HFFc6 (cell line): Measurements from ENCODE around the gene ADAMTS9. TPM values are rescaled to one million over a fixed set of nuclear protein-coding genes. Genes with fewer than 3 reads are reported as not detected.

Source experiments
- DNase-seq: peaks from one replicate; pipeline ENCODE4 v3.0.0-alpha.2; 2018
- H3K27ac Mint-ChIP-seq: 2 replicates; pipeline ENCODE4 v1.8.0; 2020; ENCODE audit warnings: mild to moderate bottlenecking, mixed read lengths
- H3K27me3 Mint-ChIP-seq: 2 replicates; pipeline ENCODE4 v1.8.0; 2021; ENCODE audit warnings: mild to moderate bottlenecking, moderate library complexity, mixed read lengths; ENCODE audit not compliant: insufficient read depth
- H3K36me3 Mint-ChIP-seq: 2 replicates; pipeline ENCODE4 v1.8.0; 2021; ENCODE audit warnings: low read depth, mixed read lengths
- H3K4me1 Mint-ChIP-seq: 2 replicates; pipeline ENCODE4 v1.8.0; 2020; ENCODE audit warnings: low read depth, mixed read lengths
- H3K4me3 Mint-ChIP-seq: 2 replicates; pipeline ENCODE4 v1.8.0; 2020; ENCODE audit warnings: mild to moderate bottlenecking, moderate library complexity, mixed read lengths
- H3K9me3 Mint-ChIP-seq: 2 replicates; pipeline ENCODE4 v1.8.0; 2020; ENCODE audit warnings: mild to moderate bottlenecking, mixed read lengths
- CTCF ChIP-seq: fragments of 200-600 bp; sonication (generic); IDR thresholded peaks from 2 replicates; pipeline ENCODE4 v1.5.0; 2021; ENCODE audit warnings: antibody characterized with exemption, mild to moderate bottlenecking
- total RNA-seq, 6 experiments: library from RNA; stranded (reverse); fragmentation: NEBNext Ultra II Directional; extraction: Animal tissue kit (Norgen Biotek cat#: 25700); gene quantifications; 2 replicates in 1 of 6; 3 replicates in 5 of 6; pipeline ENCODE4 v1.2.3, GENCODE V29; 2021

ADAMTS9 gene
- total RNA-seq, 6 experiments from 2014 or later = 0.07 to 0.14 (median 0.12) TPM; not detected in 1

DNA sequence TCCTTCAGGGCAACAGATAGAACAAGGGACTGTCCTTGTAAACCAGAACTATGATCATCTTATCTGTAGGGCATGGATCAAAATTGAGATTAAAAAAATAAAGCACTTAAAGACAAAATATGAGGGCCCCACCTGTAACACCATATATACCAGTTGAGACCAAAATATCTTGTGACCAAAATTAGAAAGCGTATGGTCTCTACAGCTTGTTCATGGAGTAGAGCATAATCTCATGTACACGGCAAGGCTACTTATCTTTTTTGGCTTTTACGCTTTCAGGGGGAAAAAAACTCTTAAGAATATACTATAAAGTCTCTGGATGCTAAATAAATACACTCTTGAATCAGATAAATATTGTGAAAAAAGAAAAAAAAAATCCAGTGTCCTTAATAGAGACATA is 49.3 kb downstream of the ADAMTS9 start:
- DNase-seq = no peak
- H3K4me3 Mint-ChIP-seq = no peak overlapping the region
- no peak overlapping the region for H3K27ac Mint-ChIP-seq
- no peak for TF ChIP-seq CTCF
- H3K27me3 Mint-ChIP-seq = peaks cover 6% of the 10 kb centered on the region
- H3K4me1 Mint-ChIP-seq = no peaks in the 10 kb centered on the region; the same call in 1 of the 2 replicates
- H3K9me3 Mint-ChIP-seq = no peaks in the 10 kb centered on the region
- H3K36me3 Mint-ChIP-seq = no peaks in the 10 kb centered on the region

- peaks cover 3% of the 10 kb centered on the region for H3K27me3 Mint-ChIP-seq
- H3K4me3 Mint-ChIP-seq = no peak overlapping the region
- no peaks in the 10 kb centered on the region for H3K9me3 Mint-ChIP-seq
- no peak overlapping the region for H3K27ac Mint-ChIP-seq
- DNase-seq = no peak
- H3K4me1 Mint-ChIP-seq = no peaks in the 10 kb centered on the region
- H3K36me3 Mint-ChIP-seq = no peaks in the 10 kb centered on the region
- TF ChIP-seq CTCF = no peak
These were observed 53.4 kb downstream of the ADAMTS9 start for GRCh38 chr3:64634417-64634816.

- H3K4me1 Mint-ChIP-seq = no peaks in the 10 kb centered on the region
- DNase-seq = no peak
- no peak overlapping the region for H3K27ac Mint-ChIP-seq
- no peaks in the 10 kb centered on the region for H3K36me3 Mint-ChIP-seq
- TF ChIP-seq CTCF = no peak
- peaks cover 3% of the 10 kb centered on the region for H3K27me3 Mint-ChIP-seq
- H3K4me3 Mint-ChIP-seq = no peak overlapping the region
- no peaks in the 10 kb centered on the region for H3K9me3 Mint-ChIP-seq
These were observed 55.8 kb downstream of the ADAMTS9 start for GRCh38 chr3:64631951-64632350.

DNA sequence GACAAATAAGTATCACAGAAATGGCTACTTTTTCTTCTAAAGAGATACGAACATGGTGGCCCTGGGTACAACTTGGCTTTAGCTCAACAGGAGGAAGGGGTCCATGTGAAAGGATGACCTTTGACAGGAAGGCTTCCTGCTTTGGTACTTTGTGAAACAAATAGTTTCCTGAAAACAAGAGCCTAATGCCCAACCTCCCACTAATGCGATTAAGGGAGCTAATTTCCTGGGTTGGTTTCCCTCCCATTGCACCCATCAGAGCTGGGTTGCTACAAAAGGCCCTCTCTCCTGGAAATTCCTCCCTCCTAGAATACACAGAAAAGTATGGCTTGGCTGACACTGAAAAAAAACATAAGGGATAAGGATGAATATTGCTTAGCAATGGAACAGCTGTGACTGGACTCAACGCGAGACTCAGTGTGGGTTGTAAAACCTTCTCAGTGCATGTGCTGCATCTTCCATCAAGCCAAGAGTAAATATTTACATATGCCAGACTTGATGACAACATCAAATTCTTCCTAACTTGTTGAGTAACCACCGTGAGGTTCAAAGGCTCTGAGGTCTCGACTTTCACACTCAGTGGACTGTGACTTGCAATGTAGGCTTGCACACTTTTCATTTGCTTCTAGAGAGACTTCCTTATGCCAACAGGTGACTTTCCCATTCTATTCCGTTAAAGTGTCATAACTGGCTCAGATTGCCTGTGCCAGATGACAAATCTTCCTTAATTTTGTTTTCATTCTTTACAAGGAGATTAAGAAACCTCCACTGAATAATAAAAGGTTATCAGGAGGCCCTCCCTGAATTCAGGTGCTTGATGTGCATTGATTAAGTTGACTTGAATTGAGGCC is 60.1 kb downstream of the ADAMTS9 start:
- no peaks in the 10 kb centered on the region for H3K36me3 Mint-ChIP-seq
- H3K9me3 Mint-ChIP-seq = no peaks in the 10 kb centered on the region
- H3K27ac Mint-ChIP-seq = no peak overlapping the region
- H3K4me1 Mint-ChIP-seq = no peaks in the 10 kb centered on the region
- no peak for DNase-seq
- no peaks in the 10 kb centered on the region for H3K27me3 Mint-ChIP-seq
- H3K4me3 Mint-ChIP-seq = no peak overlapping the region
- TF ChIP-seq CTCF = no peak

DNA sequence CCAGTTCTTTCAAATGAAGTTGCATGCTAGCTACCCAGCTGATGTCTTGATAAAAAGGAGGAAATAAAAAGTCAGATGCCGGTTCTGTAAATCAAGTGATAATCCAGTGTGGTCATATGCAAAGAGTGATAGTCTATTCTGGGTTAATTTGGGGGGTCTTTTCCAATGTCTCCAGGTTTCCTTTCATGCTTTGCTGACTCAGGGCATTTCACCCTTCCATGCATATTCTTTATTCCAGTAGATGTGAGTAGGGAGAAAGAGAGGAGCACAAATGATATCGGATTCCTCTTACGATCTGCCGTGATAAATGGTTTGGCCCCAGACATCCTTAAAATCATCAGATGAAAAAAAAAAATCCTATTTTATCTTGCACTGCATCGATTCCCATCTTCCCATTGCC is 60.8 kb downstream of the ADAMTS9 start:
- no peaks in the 10 kb centered on the region for H3K36me3 Mint-ChIP-seq
- no peak for TF ChIP-seq CTCF
- no peak for DNase-seq
- no peak overlapping the region for H3K4me3 Mint-ChIP-seq
- H3K4me1 Mint-ChIP-seq = no peaks in the 10 kb centered on the region
- H3K9me3 Mint-ChIP-seq = no peaks in the 10 kb centered on the region
- no peak overlapping the region for H3K27ac Mint-ChIP-seq
- H3K27me3 Mint-ChIP-seq = no peaks in the 10 kb centered on the region
